Testis (tissue), 2 donors: Measurements from ENCODE around the gene RBMS2.

Source experiments
- POLR2A ChIP-seq: fragments of 450-650 bp; IDR thresholded peaks from one replicate; pipeline ENCODE4 v1.6.1; 2017; ENCODE audit warnings: antibody characterized with exemption, mild to moderate bottlenecking, moderate library complexity
- TF ChIP-seq, protein P1 (sequence below), 3 experiments: fragments of 450-650 bp in 2 of 3; fragments of 200-600 bp in 1 of 3; sonication (generic) in 1 of 3; IDR thresholded peaks; one replicate each; pipeline ENCODE4 v1.5.1; 2016 to 2019; ENCODE audit warnings: antibody characterized with exemption in 3 of 3, mild to moderate bottlenecking in 2 of 3, moderate library complexity in 1 of 3

DNA sequence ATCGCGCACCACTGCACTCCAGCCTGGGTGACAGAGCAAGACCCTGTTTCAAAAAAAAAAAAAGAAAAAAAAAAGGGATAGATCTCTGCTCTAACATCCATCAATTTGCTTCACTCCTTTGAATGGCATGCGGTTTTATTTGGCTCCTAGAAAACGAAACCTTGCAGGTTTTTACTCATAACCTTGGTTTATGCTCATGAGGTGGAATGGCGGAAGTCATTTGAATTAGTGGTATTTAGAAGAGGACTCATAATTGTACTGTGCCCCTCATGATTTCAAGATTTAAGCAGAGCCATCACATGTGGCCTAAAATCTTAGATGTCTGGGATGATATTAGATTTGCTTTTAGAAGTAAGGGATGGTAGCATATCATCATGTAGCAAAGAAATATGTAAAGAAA, 29.4 kb downstream of the RBMS2 start:
- TF ChIP-seq, protein P1, sequence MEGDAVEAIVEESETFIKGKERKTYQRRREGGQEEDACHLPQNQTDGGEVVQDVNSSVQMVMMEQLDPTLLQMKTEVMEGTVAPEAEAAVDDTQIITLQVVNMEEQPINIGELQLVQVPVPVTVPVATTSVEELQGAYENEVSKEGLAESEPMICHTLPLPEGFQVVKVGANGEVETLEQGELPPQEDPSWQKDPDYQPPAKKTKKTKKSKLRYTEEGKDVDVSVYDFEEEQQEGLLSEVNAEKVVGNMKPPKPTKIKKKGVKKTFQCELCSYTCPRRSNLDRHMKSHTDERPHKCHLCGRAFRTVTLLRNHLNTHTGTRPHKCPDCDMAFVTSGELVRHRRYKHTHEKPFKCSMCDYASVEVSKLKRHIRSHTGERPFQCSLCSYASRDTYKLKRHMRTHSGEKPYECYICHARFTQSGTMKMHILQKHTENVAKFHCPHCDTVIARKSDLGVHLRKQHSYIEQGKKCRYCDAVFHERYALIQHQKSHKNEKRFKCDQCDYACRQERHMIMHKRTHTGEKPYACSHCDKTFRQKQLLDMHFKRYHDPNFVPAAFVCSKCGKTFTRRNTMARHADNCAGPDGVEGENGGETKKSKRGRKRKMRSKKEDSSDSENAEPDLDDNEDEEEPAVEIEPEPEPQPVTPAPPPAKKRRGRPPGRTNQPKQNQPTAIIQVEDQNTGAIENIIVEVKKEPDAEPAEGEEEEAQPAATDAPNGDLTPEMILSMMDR (IDR thresholded peaks at IDR 0.05) = no peak
- no peak for TF ChIP-seq POLR2A
